GM06990 (cell line): ENCODE results near the gene CIRBP.

Source experiments
- DNase-seq: peaks from one replicate; pipeline ENCODE4 v3.0.0-alpha.2; 2011; ENCODE audit not compliant: insufficient read length; ENCODE audit errors: extremely low read depth
- H3K27me3 ChIP-seq: replicated peaks from 2 replicates; pipeline ENCODE4 v1.6.0; 2011; ENCODE audit warnings: low read length; ENCODE audit not compliant: control insufficient read depth, insufficient read depth
- H3K36me3 ChIP-seq: 2 replicates; pipeline ENCODE4 v1.5.1; 2011; ENCODE audit warnings: low read length; ENCODE audit not compliant: control insufficient read depth, insufficient read depth
- H3K4me3 ChIP-seq: replicated peaks from 2 replicates; pipeline ENCODE4 v1.5.1; 2011; ENCODE audit warnings: low read depth, mild to moderate bottlenecking, control low read depth, low read length
- TF ChIP-seq, protein P1 (sequence below): IDR thresholded peaks from 2 replicates; pipeline ENCODE4 v1.5.1; 2011; ENCODE audit warnings: low read length, control low read depth, mild to moderate bottlenecking, inconsistent platforms; ENCODE audit not compliant: insufficient read depth, poor library complexity, severe bottlenecking

Gene CIRBP

DNA sequence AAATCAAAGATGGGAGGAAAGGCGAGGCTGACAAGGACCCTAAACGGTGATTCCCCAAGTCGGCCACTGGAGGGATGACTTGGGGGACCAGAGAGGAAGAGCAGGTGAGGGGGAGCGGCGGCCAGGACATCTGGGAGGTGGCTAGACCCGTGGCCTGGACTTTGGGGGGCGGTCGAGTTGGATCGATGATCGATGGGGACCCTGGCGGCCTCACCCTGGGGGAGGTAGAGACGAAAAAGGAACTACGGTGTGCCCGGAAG lies 7.7 kb upstream of the CIRBP start:
- Histone ChIP-seq H3K4me3 (peak overlapping the region; percentile 81), H3K27me3 (no peaks in the 10 kb centered on the region), H3K36me3 (peaks cover 9% of the 10 kb centered on the region)
- TF ChIP-seq, protein P1, sequence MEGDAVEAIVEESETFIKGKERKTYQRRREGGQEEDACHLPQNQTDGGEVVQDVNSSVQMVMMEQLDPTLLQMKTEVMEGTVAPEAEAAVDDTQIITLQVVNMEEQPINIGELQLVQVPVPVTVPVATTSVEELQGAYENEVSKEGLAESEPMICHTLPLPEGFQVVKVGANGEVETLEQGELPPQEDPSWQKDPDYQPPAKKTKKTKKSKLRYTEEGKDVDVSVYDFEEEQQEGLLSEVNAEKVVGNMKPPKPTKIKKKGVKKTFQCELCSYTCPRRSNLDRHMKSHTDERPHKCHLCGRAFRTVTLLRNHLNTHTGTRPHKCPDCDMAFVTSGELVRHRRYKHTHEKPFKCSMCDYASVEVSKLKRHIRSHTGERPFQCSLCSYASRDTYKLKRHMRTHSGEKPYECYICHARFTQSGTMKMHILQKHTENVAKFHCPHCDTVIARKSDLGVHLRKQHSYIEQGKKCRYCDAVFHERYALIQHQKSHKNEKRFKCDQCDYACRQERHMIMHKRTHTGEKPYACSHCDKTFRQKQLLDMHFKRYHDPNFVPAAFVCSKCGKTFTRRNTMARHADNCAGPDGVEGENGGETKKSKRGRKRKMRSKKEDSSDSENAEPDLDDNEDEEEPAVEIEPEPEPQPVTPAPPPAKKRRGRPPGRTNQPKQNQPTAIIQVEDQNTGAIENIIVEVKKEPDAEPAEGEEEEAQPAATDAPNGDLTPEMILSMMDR, result peak; percentile 19
- peak; percentile 63 for DNase-seq

DNA sequence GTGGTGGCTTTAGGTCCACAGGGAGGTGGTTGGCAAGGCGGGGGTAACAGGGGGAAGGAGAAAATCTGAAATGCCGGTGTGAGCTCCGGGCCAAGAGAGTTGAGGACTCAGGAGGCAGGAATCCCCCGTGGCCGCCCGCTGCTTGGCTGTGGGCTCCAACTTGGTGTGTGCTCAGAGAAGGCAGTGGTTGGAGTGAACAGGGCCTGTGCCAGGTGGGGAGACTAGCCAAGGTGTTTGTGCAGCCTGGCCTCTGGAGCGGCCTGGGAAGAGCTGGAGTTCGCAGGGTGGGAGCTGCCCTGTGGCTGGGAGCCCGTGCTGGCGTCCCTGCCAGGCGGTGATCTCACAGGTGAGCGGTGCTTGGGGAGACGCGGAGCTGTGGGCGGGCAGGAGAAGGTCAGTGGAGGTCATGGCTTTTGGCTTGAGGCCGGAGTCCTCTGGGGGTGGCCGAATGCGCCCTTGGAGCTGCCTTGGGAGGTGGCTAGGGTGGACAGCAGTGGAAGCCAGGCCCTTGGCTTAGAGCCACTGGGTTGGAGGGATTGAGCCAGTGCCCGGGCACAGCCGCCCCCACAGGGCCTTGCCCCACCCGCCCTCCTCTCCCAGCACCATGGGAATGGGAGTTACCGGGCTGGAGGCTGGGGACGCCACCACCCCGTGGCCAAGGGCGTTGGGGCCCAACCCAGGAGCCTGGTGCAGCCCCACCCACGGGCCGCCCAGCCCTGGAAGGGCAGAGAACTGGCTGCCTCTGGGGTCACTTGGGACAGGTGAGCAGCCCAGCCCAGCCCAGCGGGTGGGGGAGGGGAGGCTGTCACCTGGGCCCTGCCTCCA lies 7.1 kb upstream of the CIRBP start:
- DNase-seq, result no peak
- Histone ChIP-seq H3K36me3 (peaks cover 3% of the 10 kb centered on the region; the same call in 1 of the 2 replicates), H3K4me3 (peak overlapping the region; percentile 81), H3K27me3 (no peaks in the 10 kb centered on the region; the same call in 1 of the 2 replicates)
- TF ChIP-seq, protein P1, result no peak

DNA sequence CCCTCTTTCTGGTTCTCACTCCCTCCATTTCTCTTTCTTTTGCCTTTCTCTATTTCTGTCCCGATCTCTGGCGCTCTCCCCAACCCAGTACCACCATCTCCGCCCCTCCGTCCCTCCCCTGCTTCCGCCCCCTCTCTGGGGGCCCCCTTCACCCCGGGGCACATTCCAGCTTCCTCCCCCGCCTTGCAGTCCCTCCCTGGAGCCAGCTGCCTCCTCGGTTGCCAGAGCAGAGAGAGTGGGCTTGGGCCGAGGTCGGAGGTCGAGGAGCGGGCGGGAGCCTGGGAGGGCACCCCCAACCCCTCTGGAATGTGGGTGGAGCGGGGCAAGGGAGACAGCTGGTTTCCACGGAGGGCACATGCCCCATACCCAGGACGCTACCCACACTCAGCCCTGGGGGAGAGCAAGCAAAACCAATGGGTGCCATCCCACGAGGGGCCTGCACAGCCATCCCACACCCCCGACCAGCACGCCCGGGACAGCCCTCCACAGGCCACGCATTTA lies 6.5 kb upstream of the CIRBP start:
- Histone ChIP-seq H3K27me3 (no peaks in the 10 kb centered on the region; the same call in 1 of the 2 replicates), H3K4me3 (peak overlapping the region; percentile 81), H3K36me3 (peaks cover 1% of the 10 kb centered on the region; the same call in 1 of the 2 replicates)
- DNase-seq, result no peak
- TF ChIP-seq, protein P1, result no peak

DNA sequence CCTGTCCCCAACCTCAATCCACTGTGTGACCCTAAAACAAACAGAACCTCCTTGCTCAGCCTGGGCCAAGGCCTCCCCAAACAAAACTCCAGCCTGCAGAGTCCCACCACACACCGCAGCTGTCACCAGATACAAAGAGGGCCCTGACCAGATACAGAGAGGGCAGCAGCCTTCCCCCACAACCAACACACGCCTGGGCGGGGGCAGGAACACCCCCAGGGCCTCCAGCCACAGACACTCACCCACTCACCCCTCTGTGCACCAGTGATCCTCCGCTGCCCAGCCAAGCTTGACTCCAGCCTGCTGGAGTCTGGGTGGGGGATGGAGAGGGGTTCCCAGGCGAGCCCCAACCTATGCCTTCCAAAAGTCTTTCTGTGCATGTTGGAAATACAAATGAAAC lies 5.9 kb upstream of the CIRBP start:
- no peaks in the 10 kb centered on the region for H3K36me3 ChIP-seq
- H3K4me3 ChIP-seq, result peak overlapping the region; percentile 81
- TF ChIP-seq, protein P1, result no peak
- peak; percentile 64 for DNase-seq
- H3K27me3 ChIP-seq, result no peaks in the 10 kb centered on the region; the same call in 1 of the 2 replicates

DNA sequence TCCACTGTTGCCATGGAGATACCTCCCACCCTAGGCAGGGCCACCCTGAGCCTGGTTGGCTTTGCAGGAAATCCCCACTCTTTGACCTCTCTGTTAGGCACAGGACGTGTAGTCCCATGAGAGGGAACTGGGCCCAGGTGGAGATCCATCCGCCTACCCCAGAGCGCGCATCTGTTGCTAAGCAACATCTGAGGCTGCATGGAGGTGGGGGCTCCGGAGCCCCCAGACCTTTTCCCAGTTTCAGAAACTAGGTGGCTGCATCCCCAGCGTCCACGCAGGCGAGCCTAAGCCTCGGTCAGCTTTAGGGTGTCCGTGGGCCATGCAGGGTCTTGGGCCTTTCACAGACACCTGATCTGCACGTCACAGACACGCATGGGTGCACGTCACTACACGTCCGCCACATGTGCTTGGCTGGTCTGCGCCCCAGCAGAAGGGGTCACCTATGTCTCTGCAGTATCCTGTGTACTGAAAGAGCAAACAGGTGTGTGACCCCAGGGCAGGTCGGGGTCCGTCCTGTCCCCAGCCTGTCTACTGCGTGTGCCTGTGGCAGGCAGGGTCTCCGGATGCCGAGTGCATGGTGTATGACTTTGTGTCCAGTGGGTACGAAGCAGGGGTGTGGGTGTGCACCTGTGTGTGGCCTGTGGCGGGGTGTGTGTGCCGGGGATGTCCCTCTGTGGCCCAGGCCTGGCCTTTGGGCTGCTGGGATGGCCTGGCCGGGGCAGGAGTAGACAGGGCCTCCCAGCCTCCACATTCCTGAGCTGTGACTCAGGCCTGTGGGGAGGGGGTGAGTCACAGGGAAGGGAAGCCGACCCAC lies 4.1 kb upstream of the CIRBP start:
- DNase-seq, result peak; percentile 86
- TF ChIP-seq, protein P1, result no peak

More for the DNA sequence above, 4.1 kb upstream of the CIRBP start:
- no peaks in the 10 kb centered on the region for H3K36me3 ChIP-seq
- no peak overlapping the region for H3K4me3 ChIP-seq
- H3K27me3 ChIP-seq, result no peaks in the 10 kb centered on the region; the same call in 1 of the 2 replicates
